ENCODE measurements around the gene FUBP3. TPM values are rescaled to one million over a fixed set of nuclear protein-coding genes. Genes with fewer than 3 reads are reported as not detected.

FUBP3 gene
- total RNA-seq, 1 donor from 2014 or later = 87.2 TPM

GRCh38 chr9:130579738-130580463 is 524 bp downstream of the FUBP3 start:
- H3K79me2 ChIP-seq (ENCODE audit: low read depth) = peaks cover 65% of the 10 kb centered on the region
- H3K27ac ChIP-seq = no peak overlapping the region
- no peaks in the 10 kb centered on the region for H3K36me3 ChIP-seq

GRCh38 chr9:130581766-130582165 is 2.4 kb downstream of the FUBP3 start:
- peaks cover 84% of the 10 kb centered on the region for H3K79me2 ChIP-seq (ENCODE audit: low read depth)
- no peak overlapping the region for H3K4me3 ChIP-seq
- Mint-ChIP-seq H3K36me3 (no peaks in the 10 kb centered on the region), H3K27ac (no peak overlapping the region), H3K4me1 (peaks cover 17% of the 10 kb centered on the region), H3K9me3 (no peaks in the 10 kb centered on the region), H3K27me3 (ENCODE audit: insufficient read depth, low read depth) (peaks cover 6% of the 10 kb centered on the region), H3K4me3 (peak overlapping the region; percentile 52)
- peaks cover 9% of the 10 kb centered on the region for H3K4me1 ChIP-seq
- no peak overlapping the region for H3K27ac ChIP-seq
- TF ChIP-seq EZH2 (IDR thresholded peaks at IDR 0.05) (no peak), EZH2phosphoT487 (IDR thresholded peaks at IDR 0.05) (no peak), CTCF (IDR thresholded peaks at IDR 0.05) (no peak)
- H2AFZ ChIP-seq (replicated peaks) = no peak overlapping the region
- H3F3A ChIP-seq (ENCODE audit: low read depth) = peaks cover 5% of the 10 kb centered on the region
- H3K4me2 ChIP-seq = no peak overlapping the region
- no peak for DNase-seq (ENCODE audit: low spot score)
- peaks cover 66% of the 10 kb centered on the region for H4K20me1 ChIP-seq (ENCODE audit: low read depth)
- H3K27me3 ChIP-seq = no peaks in the 10 kb centered on the region
- H3K36me3 ChIP-seq = no peaks in the 10 kb centered on the region
- H3K9ac ChIP-seq = no peak overlapping the region
- H3K9me3 ChIP-seq (ENCODE audit: low read depth) = no peaks in the 10 kb centered on the region

More at GRCh38 chr9:130579738-130580463, 524 bp downstream of the FUBP3 start:
- Mint-ChIP-seq H3K4me3 (peak overlapping the region; percentile 92), H3K4me1 (peaks cover 17% of the 10 kb centered on the region), H3K36me3 (no peaks in the 10 kb centered on the region), H3K27ac (peak overlapping the region; percentile 57), H3K27me3 (ENCODE audit: insufficient read depth, low read depth) (peaks cover 6% of the 10 kb centered on the region), H3K9me3 (no peaks in the 10 kb centered on the region)
- H4K20me1 ChIP-seq (ENCODE audit: low read depth) = peaks cover 49% of the 10 kb centered on the region
- H3K9me3 ChIP-seq (ENCODE audit: low read depth) = no peaks in the 10 kb centered on the region
- peak; percentile 38 for DNase-seq (ENCODE audit: low spot score)
- peaks cover 9% of the 10 kb centered on the region for H3K4me1 ChIP-seq
- H3K9ac ChIP-seq = peak overlapping the region; percentile 98
- H2AFZ ChIP-seq (replicated peaks) = no peak overlapping the region
- H3F3A ChIP-seq (ENCODE audit: low read depth) = peaks cover 5% of the 10 kb centered on the region
- TF ChIP-seq EZH2phosphoT487 (IDR thresholded peaks at IDR 0.05) (no peak), EZH2 (IDR thresholded peaks at IDR 0.05) (peak; percentile 3)
- peak overlapping the region; percentile 99 for H3K4me2 ChIP-seq
- no peaks in the 10 kb centered on the region for H3K27me3 ChIP-seq
- H3K4me3 ChIP-seq = peak overlapping the region; percentile 99

- no peak overlapping the region for H3K4me2 ChIP-seq
- H2AFZ ChIP-seq (replicated peaks) = no peak overlapping the region
- H3K36me3 Mint-ChIP-seq = no peaks in the 10 kb centered on the region
- H3K9ac ChIP-seq = no peak overlapping the region
- H3K4me1 ChIP-seq = peaks cover 9% of the 10 kb centered on the region
- H3F3A ChIP-seq (ENCODE audit: low read depth) = no peaks in the 10 kb centered on the region
- no peak overlapping the region for H3K27ac ChIP-seq
- DNase-seq (ENCODE audit: low spot score) = no peak
- H3K27ac Mint-ChIP-seq = no peak overlapping the region
- no peaks in the 10 kb centered on the region for H3K27me3 ChIP-seq
- H3K9me3 ChIP-seq (ENCODE audit: low read depth) = no peaks in the 10 kb centered on the region
- H3K9me3 Mint-ChIP-seq = no peaks in the 10 kb centered on the region
- H3K4me1 Mint-ChIP-seq = peaks cover 17% of the 10 kb centered on the region
- peaks cover 79% of the 10 kb centered on the region for H4K20me1 ChIP-seq (ENCODE audit: low read depth)
- no peak overlapping the region for H3K4me3 Mint-ChIP-seq
- no peak overlapping the region for H3K4me3 ChIP-seq
- no peaks in the 10 kb centered on the region for H3K36me3 ChIP-seq
- H3K27me3 Mint-ChIP-seq (ENCODE audit: insufficient read depth, low read depth) = peaks cover 3% of the 10 kb centered on the region
- TF ChIP-seq EZH2 (IDR thresholded peaks at IDR 0.05) (no peak), CTCF (IDR thresholded peaks at IDR 0.05) (no peak), EZH2phosphoT487 (IDR thresholded peaks at IDR 0.05) (no peak)
- H3K79me2 ChIP-seq (ENCODE audit: low read depth) = peaks cover 98% of the 10 kb centered on the region
Observed at GRCh38 chr9:130583271-130583670, 3.9 kb downstream of the FUBP3 start.

GRCh38 chr9:130587921-130588320 is 8.5 kb downstream of the FUBP3 start:
- Histone ChIP-seq H3K79me2 (ENCODE audit: low read depth) (peaks cover 100% of the 10 kb centered on the region), H4K20me1 (ENCODE audit: low read depth) (peaks cover 89% of the 10 kb centered on the region), H3K36me3 (no peaks in the 10 kb centered on the region), H3K9me3 (ENCODE audit: low read depth) (no peaks in the 10 kb centered on the region), H3K4me1 (no peaks in the 10 kb centered on the region), H3K9ac (no peak overlapping the region), H3K4me2 (no peak overlapping the region), H3K27me3 (no peaks in the 10 kb centered on the region), H2AFZ (replicated peaks) (no peak overlapping the region), H3F3A (ENCODE audit: low read depth) (no peaks in the 10 kb centered on the region), H3K4me3 (no peak overlapping the region), H3K27ac (no peak overlapping the region)
- Mint-ChIP-seq H3K27ac (no peak overlapping the region), H3K4me3 (no peak overlapping the region), H3K36me3 (no peaks in the 10 kb centered on the region), H3K4me1 (no peaks in the 10 kb centered on the region), H3K9me3 (no peaks in the 10 kb centered on the region), H3K27me3 (ENCODE audit: insufficient read depth, low read depth) (no peaks in the 10 kb centered on the region)
- no peak for TF ChIP-seq EZH2 (IDR thresholded peaks at IDR 0.05)
- TF ChIP-seq CTCF (IDR thresholded peaks at IDR 0.05) = no peak
- DNase-seq (ENCODE audit: low spot score) = no peak

All from neural progenitor cell (in vitro differentiated cells).